ENCODE data around the gene TMEM11. TPM values are rescaled to one million over a fixed set of nuclear protein-coding genes. Genes with fewer than 3 reads are reported as not detected.

TMEM11 gene
- total RNA-seq, 4 donors from 2014 or later = 25.6 to 38.0 (median 33.8) TPM

GRCh38 chr17:21166595-21167210 lies 47.3 kb downstream of the TMEM11 start:
- H3K9me3 ChIP-seq = no peaks in the 10 kb centered on the region
- H3K27me3 ChIP-seq = no peaks in the 10 kb centered on the region
- H3K36me3 ChIP-seq = no peaks in the 10 kb centered on the region
- peaks cover 38% of the 10 kb centered on the region for H3K4me1 ChIP-seq
- 44% methylated on average over 5 of the region's 5 CpGs for WGBS
- TF ChIP-seq EP300 (IDR thresholded peaks at IDR 0.05) (no peak), POLR2AphosphoS5 (IDR thresholded peaks at IDR 0.05) (no peak), CTCF (IDR thresholded peaks at IDR 0.05) (no peak), POLR2A (IDR thresholded peaks at IDR 0.05) (no peak)
- no peak for DNase-seq (ENCODE audit: low spot score in 2 of 2)
- H3K27ac ChIP-seq = peak overlapping the region; percentile 68
- H3K4me3 ChIP-seq = no peak overlapping the region

- H3K27me3 ChIP-seq = no peaks in the 10 kb centered on the region
- H3K27ac ChIP-seq = peak overlapping the region; percentile 68
- H3K4me3 ChIP-seq = no peak overlapping the region
- no peaks in the 10 kb centered on the region for H3K9me3 ChIP-seq
- DNase-seq (ENCODE audit: low spot score in 2 of 2) = peak in 1 of 2 donors; percentile 69
- H3K4me1 ChIP-seq = peaks cover 42% of the 10 kb centered on the region
- no peaks in the 10 kb centered on the region for H3K36me3 ChIP-seq
- WGBS = 57% methylated on average over 11 of the region's 11 CpGs
- no peak for TF ChIP-seq POLR2A (IDR thresholded peaks at IDR 0.05)
- TF ChIP-seq CTCF (IDR thresholded peaks at IDR 0.05) = no peak
- no peak for TF ChIP-seq EP300 (IDR thresholded peaks at IDR 0.05)
- TF ChIP-seq POLR2AphosphoS5 (IDR thresholded peaks at IDR 0.05) = no peak
These were observed 47.9 kb downstream of the TMEM11 start for GRCh38 chr17:21165922-21166594.

- no peak overlapping the region for H3K4me3 ChIP-seq
- peaks cover 41% of the 10 kb centered on the region for H3K4me1 ChIP-seq
- no peaks in the 10 kb centered on the region for H3K9me3 ChIP-seq
- no peak overlapping the region for H3K27ac ChIP-seq
- WGBS = 76% methylated on average over 5 of the region's 5 CpGs
- DNase-seq (ENCODE audit: low spot score in 2 of 2) = no peak
- TF ChIP-seq CTCF (IDR thresholded peaks at IDR 0.05) (no peak), POLR2AphosphoS5 (IDR thresholded peaks at IDR 0.05) (no peak), EP300 (IDR thresholded peaks at IDR 0.05) (no peak), POLR2A (IDR thresholded peaks at IDR 0.05) (no peak)
- no peaks in the 10 kb centered on the region for H3K27me3 ChIP-seq
- no peaks in the 10 kb centered on the region for H3K36me3 ChIP-seq
These were observed 49.3 kb downstream of the TMEM11 start for GRCh38 chr17:21164620-21165019.

GRCh38 chr17:21164216-21164615 lies 49.7 kb downstream of the TMEM11 start:
- TF ChIP-seq CTCF (IDR thresholded peaks at IDR 0.05) = no peak
- TF ChIP-seq EP300 (IDR thresholded peaks at IDR 0.05) = no peak
- no peak for TF ChIP-seq POLR2A (IDR thresholded peaks at IDR 0.05)
- no peak for TF ChIP-seq POLR2AphosphoS5 (IDR thresholded peaks at IDR 0.05)
- peaks cover 41% of the 10 kb centered on the region for H3K4me1 ChIP-seq
- 85% methylated on average over 6 of the region's 6 CpGs for WGBS
- no peaks in the 10 kb centered on the region for H3K36me3 ChIP-seq
- no peak overlapping the region for H3K27ac ChIP-seq
- H3K9me3 ChIP-seq = no peaks in the 10 kb centered on the region
- DNase-seq (ENCODE audit: low spot score in 2 of 2) = no peak
- no peaks in the 10 kb centered on the region for H3K27me3 ChIP-seq
- H3K4me3 ChIP-seq = no peak overlapping the region

GRCh38 chr17:21163101-21163500 lies 50.9 kb downstream of the TMEM11 start:
- H3K4me1 ChIP-seq = peaks cover 41% of the 10 kb centered on the region

More at GRCh38 chr17:21163101-21163500, 50.9 kb downstream of the TMEM11 start:
- Histone ChIP-seq H3K27me3 (no peaks in the 10 kb centered on the region), H3K9me3 (no peaks in the 10 kb centered on the region), H3K36me3 (no peaks in the 10 kb centered on the region), H3K27ac (no peak overlapping the region), H3K4me3 (no peak overlapping the region)
- 95% methylated on average over 6 of the region's 6 CpGs for WGBS
- TF ChIP-seq POLR2A (IDR thresholded peaks at IDR 0.05) (no peak), POLR2AphosphoS5 (IDR thresholded peaks at IDR 0.05) (no peak), EP300 (IDR thresholded peaks at IDR 0.05) (no peak), CTCF (IDR thresholded peaks at IDR 0.05) (no peak)
- DNase-seq (ENCODE audit: low spot score in 2 of 2) = no peak
